Fibroblast of lung (primary cell): Measurements from ENCODE around the gene FUT8. TPM values are rescaled to one million over a fixed set of nuclear protein-coding genes. Genes with fewer than 3 reads are reported as not detected.

Experiments
- DNase-seq, 2 donors: peaks; one replicate each; pipeline versions ENCODE4 v3.0.0 to v3.0.0-alpha.2; 2010; ENCODE audit warnings: low read depth in 2 of 2
- H2AFZ ChIP-seq: 2 replicates; pipeline ENCODE4 v1.5.1; 2012; ENCODE audit warnings: low read length, control low read depth, inconsistent platforms
- H3K27ac ChIP-seq: 2 replicates; pipeline ENCODE4 v1.5.1; 2011; ENCODE audit warnings: low read length, control low read depth; ENCODE audit not compliant: insufficient read depth
- H3K27me3 ChIP-seq: 2 replicates; pipeline ENCODE4 v1.5.1; 2011; ENCODE audit warnings: mild to moderate bottlenecking, low read length; ENCODE audit not compliant: control insufficient read depth, insufficient read depth
- H3K36me3 ChIP-seq: 2 replicates; pipeline ENCODE4 v1.5.1; 2011; ENCODE audit warnings: low read length; ENCODE audit not compliant: control insufficient read depth, insufficient read depth
- H3K4me1 ChIP-seq: 2 replicates; pipeline ENCODE4 v1.5.1; 2011; ENCODE audit warnings: low read length; ENCODE audit not compliant: control insufficient read depth, insufficient read depth; ENCODE audit errors: extremely low read depth
- H3K4me2 ChIP-seq: 2 replicates; pipeline ENCODE4 v1.5.1; 2011; ENCODE audit warnings: low read length, control low read depth; ENCODE audit not compliant: insufficient read depth; ENCODE audit errors: extremely low read depth
- H3K4me3 ChIP-seq, 4 experiments: fragments of 200-600 bp in 1 of 4; sonication (generic) in 1 of 4; replicated peaks in 1 of 4; 2 replicates each; pipeline ENCODE4 v1.5.1; 2011 to 2016; ENCODE audit warnings: low read length in 4 of 4, low read depth in 3 of 4, mild to moderate bottlenecking in 3 of 4, control low read depth in 2 of 4, inconsistent platforms in 1 of 4, mixed read lengths in 1 of 4; ENCODE audit not compliant: insufficient read depth in 1 of 4; ENCODE audit errors: control extremely low read depth in 1 of 4
- H3K79me2 ChIP-seq: 2 replicates; pipeline ENCODE4 v1.5.1; 2012; ENCODE audit warnings: mild to moderate bottlenecking, low read length, inconsistent platforms; ENCODE audit not compliant: control insufficient read depth, insufficient read depth
- H3K9ac ChIP-seq: 2 replicates; pipeline ENCODE4 v1.5.1; 2011; ENCODE audit warnings: mild to moderate bottlenecking, low read length, control low read depth; ENCODE audit not compliant: insufficient read depth
- H3K9me3 ChIP-seq: 2 replicates; pipeline ENCODE4 v1.5.1; 2012; ENCODE audit warnings: low read depth, low read length; ENCODE audit not compliant: control insufficient read depth, insufficient read depth
- H4K20me1 ChIP-seq: 2 replicates; pipeline ENCODE4 v1.5.1; 2011; ENCODE audit warnings: low read length; ENCODE audit not compliant: control insufficient read depth, insufficient read depth; ENCODE audit errors: extremely low read depth
- CTCF ChIP-seq, 2 donors: IDR thresholded peaks in 1 of 2; conservative IDR thresholded peaks in 1 of 2; 1 replicate in 1 of 2; 2 replicates in 1 of 2; pipeline ENCODE4 v1.5.1; 2011 to 2012; ENCODE audit warnings: low read length in 2 of 2, control low read depth in 1 of 2, inconsistent platforms in 1 of 2, low read depth in 1 of 2, mild to moderate bottlenecking in 1 of 2
- EZH2 ChIP-seq: IDR thresholded peaks from 2 replicates; pipeline ENCODE4 v1.5.1; 2012; ENCODE audit warnings: low read length, control low read depth, mild to moderate bottlenecking; ENCODE audit errors: missing control alignments
- polyA plus RNA-seq, 2 donors: library from polyadenylated mRNA; depleted of rRNA in 1 of 2; stranded (reverse) in 1 of 2; unstranded in 1 of 2; fragments of >200 nt; gene quantifications; 2 replicates each; pipeline ENCODE4 v1.2.1, GENCODE V29; 2011 to 2012; ENCODE audit warnings: missing spikeins in 1 of 2
- total RNA-seq: library from RNA; depleted of rRNA; stranded (reverse); fragments of >200 nt; gene quantifications from 2 replicates; pipeline ENCODE4 v1.2.1, GENCODE V29; 2014

The FUT8 gene
- total and polyA plus RNA-seq, 2 donors (not counting 1 experiment from before 2014, with no cell fraction given): 51.4 to 95.8 TPM

DNA sequence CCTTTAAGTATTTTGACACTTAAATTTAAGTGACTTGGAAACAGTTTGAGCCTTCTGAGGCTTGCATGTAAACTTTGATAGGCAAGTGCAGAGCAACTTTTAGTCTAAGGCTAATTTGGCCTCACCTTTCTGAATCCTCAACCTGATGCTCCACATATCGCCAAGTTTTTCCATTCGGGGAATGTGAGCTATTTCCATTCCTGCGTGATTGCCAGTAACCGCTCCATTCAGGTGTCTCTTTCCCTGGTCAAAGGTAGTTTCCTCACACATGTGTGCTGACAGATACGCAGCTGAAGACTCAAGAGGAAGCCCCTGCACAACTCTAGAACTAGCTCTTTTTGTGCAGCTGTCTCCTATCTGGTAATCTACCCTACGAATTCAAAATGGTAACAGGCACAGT lies 25.4 kb upstream of the FUT8 start:
- Histone ChIP-seq H3K4me2 (no peak overlapping the region), H3K27ac (no peak overlapping the region), H3K9me3 (no peaks in the 10 kb centered on the region), H3K4me3 (no peak overlapping the region), H3K36me3 (no peaks in the 10 kb centered on the region), H3K4me1 (no peaks in the 10 kb centered on the region), H3K27me3 (no peaks in the 10 kb centered on the region), H4K20me1 (no peaks in the 10 kb centered on the region), H2AFZ (no peak overlapping the region), H3K79me2 (no peaks in the 10 kb centered on the region), H3K9ac (no peak overlapping the region)
- no peak for DNase-seq
- TF ChIP-seq CTCF (conservative IDR thresholded peaks at IDR 0.05 in 1 of 2, IDR thresholded peaks at IDR 0.05 in 1 of 2; ENCODE audit: low read depth in 1 of 2, low read length in 2 of 2) (no peak), EZH2 (no peak)

GRCh38 chr14:65387628-65388027 lies 24.9 kb upstream of the FUT8 start:
- H2AFZ ChIP-seq: no peak overlapping the region
- no peaks in the 10 kb centered on the region for H3K79me2 ChIP-seq
- no peaks in the 10 kb centered on the region for H3K27me3 ChIP-seq
- no peak for DNase-seq
- no peaks in the 10 kb centered on the region for H3K36me3 ChIP-seq
- TF ChIP-seq EZH2 (no peak), CTCF (conservative IDR thresholded peaks at IDR 0.05 in 1 of 2, IDR thresholded peaks at IDR 0.05 in 1 of 2; ENCODE audit: low read depth in 1 of 2, low read length in 2 of 2) (no peak)
- H3K27ac ChIP-seq: no peak overlapping the region
- H3K4me2 ChIP-seq: no peak overlapping the region
- no peaks in the 10 kb centered on the region for H3K9me3 ChIP-seq
- H3K9ac ChIP-seq: no peak overlapping the region
- H4K20me1 ChIP-seq: no peaks in the 10 kb centered on the region
- H3K4me3 ChIP-seq: no peak overlapping the region
- no peaks in the 10 kb centered on the region for H3K4me1 ChIP-seq

GRCh38 chr14:65392296-65392695 lies 20.2 kb upstream of the FUT8 start:
- H4K20me1 ChIP-seq: no peaks in the 10 kb centered on the region

More at GRCh38 chr14:65392296-65392695, 20.2 kb upstream of the FUT8 start:
- H3K36me3 ChIP-seq: no peaks in the 10 kb centered on the region
- TF ChIP-seq CTCF (conservative IDR thresholded peaks at IDR 0.05 in 1 of 2, IDR thresholded peaks at IDR 0.05 in 1 of 2; ENCODE audit: low read depth in 1 of 2, low read length in 2 of 2) (no peak), EZH2 (no peak)
- H3K4me1 ChIP-seq: no peaks in the 10 kb centered on the region
- no peak overlapping the region for H3K9ac ChIP-seq
- H3K27ac ChIP-seq: no peak overlapping the region
- no peaks in the 10 kb centered on the region for H3K79me2 ChIP-seq
- H3K9me3 ChIP-seq: no peaks in the 10 kb centered on the region
- no peak overlapping the region for H3K4me2 ChIP-seq
- H3K27me3 ChIP-seq: no peaks in the 10 kb centered on the region
- no peak overlapping the region for H3K4me3 ChIP-seq
- no peak for DNase-seq
- no peak overlapping the region for H2AFZ ChIP-seq
